H9 (cell line): ENCODE results near the gene IL2. TPM values are rescaled to one million over a fixed set of nuclear protein-coding genes. Genes with fewer than 3 reads are reported as not detected.

Experiments used
- DNase-seq: peaks from one replicate; pipeline ENCODE4 v3.0.0-alpha.2; 2017
- H2AFZ ChIP-seq: one replicate; pipeline ENCODE4 v1.6.1; 2013; ENCODE audit warnings: mild to moderate bottlenecking, low read length, control low read depth, moderate library complexity
- H2AK5ac ChIP-seq: 2 replicates; pipeline ENCODE4 v1.6.1; 2013; ENCODE audit warnings: low read length, control low read depth, mixed read lengths; ENCODE audit not compliant: insufficient read length
- H2BK120ac ChIP-seq: one replicate; pipeline ENCODE4 v1.6.1; 2013; ENCODE audit warnings: low read depth, mild to moderate bottlenecking, low read length, control low read depth, inconsistent platforms; ENCODE audit not compliant: poor library complexity, severe bottlenecking
- H2BK12ac ChIP-seq: 2 replicates; pipeline ENCODE4 v1.6.1; 2013; ENCODE audit warnings: low read length, control low read depth, mixed read lengths, low read depth; ENCODE audit not compliant: insufficient read length
- H2BK15ac ChIP-seq: 2 replicates; pipeline ENCODE4 v1.6.1; 2013; ENCODE audit warnings: low read depth, low read length, control low read depth
- H2BK20ac ChIP-seq: one replicate; pipeline ENCODE4 v1.6.1; 2013; ENCODE audit warnings: low read depth, mild to moderate bottlenecking, low read length, control low read depth, inconsistent platforms; ENCODE audit not compliant: poor library complexity, severe bottlenecking
- H2BK5ac ChIP-seq: 2 replicates; pipeline ENCODE4 v1.6.1; 2013; ENCODE audit warnings: low read length, control low read depth, mixed read lengths; ENCODE audit not compliant: insufficient read length
- H3K14ac ChIP-seq: 2 replicates; pipeline ENCODE4 v1.6.1; 2013; ENCODE audit warnings: low read length, control low read depth; ENCODE audit not compliant: insufficient read depth
- H3K18ac ChIP-seq: 2 replicates; pipeline ENCODE4 v1.6.1; 2013; ENCODE audit warnings: low read depth, mild to moderate bottlenecking, mixed read lengths, low read length, control low read depth; ENCODE audit not compliant: insufficient read length
- H3K23ac ChIP-seq: 2 replicates; pipeline ENCODE4 v1.6.1; 2013; ENCODE audit warnings: low read length, control low read depth, mixed read lengths, low read depth; ENCODE audit not compliant: insufficient read length
- H3K23me2 ChIP-seq: 2 replicates; pipeline ENCODE4 v1.6.1; 2013; ENCODE audit warnings: low read depth, mild to moderate bottlenecking, mixed read lengths, low read length, control low read depth; ENCODE audit not compliant: insufficient read length, poor library complexity, severe bottlenecking
- H3K27ac ChIP-seq: 2 replicates; pipeline ENCODE4 v1.5.1; 2013; ENCODE audit warnings: low read length, control low read depth, mixed read lengths, low read depth; ENCODE audit not compliant: insufficient read length
- H3K27me3 ChIP-seq: 2 replicates; pipeline ENCODE4 v1.6.1; 2013; ENCODE audit warnings: low read length, control low read depth, inconsistent platforms; ENCODE audit not compliant: insufficient read depth
- H3K4ac ChIP-seq: 2 replicates; pipeline ENCODE4 v1.6.1; 2013; ENCODE audit warnings: low read depth, mild to moderate bottlenecking, control low read depth, inconsistent platforms, low read length, moderate library complexity
- H3K4me1 ChIP-seq: 2 replicates; pipeline ENCODE4 v1.6.1; 2013; ENCODE audit warnings: low read length, control low read depth, inconsistent platforms; ENCODE audit not compliant: insufficient read depth
- H3K4me2 ChIP-seq: 2 replicates; pipeline ENCODE4 v1.6.1; 2013; ENCODE audit warnings: low read length, control low read depth, mixed read lengths; ENCODE audit not compliant: insufficient read length, insufficient read depth
- H3K56ac ChIP-seq: 2 replicates; pipeline ENCODE4 v1.6.1; 2013; ENCODE audit warnings: low read depth, mild to moderate bottlenecking, mixed read lengths, low read length, control low read depth; ENCODE audit not compliant: insufficient read length
- H3K79me1 ChIP-seq: 2 replicates; pipeline ENCODE4 v1.6.1; 2013; ENCODE audit warnings: low read depth, mild to moderate bottlenecking, moderate library complexity, low read length, control low read depth, inconsistent platforms; ENCODE audit not compliant: insufficient read depth, poor library complexity, severe bottlenecking
- H3K79me2 ChIP-seq: 2 replicates; pipeline ENCODE4 v1.6.1; 2013; ENCODE audit warnings: low read length, control low read depth, inconsistent platforms; ENCODE audit not compliant: insufficient read depth
- H3K9ac ChIP-seq: 2 replicates; pipeline ENCODE4 v1.6.1; 2013; ENCODE audit warnings: low read length, control low read depth, mixed read lengths; ENCODE audit not compliant: insufficient read length; ENCODE audit errors: extremely low read depth
- H3K9me3 ChIP-seq: one replicate; pipeline ENCODE4 v1.6.1; 2013; ENCODE audit warnings: low read depth, low read length, inconsistent platforms; ENCODE audit not compliant: control insufficient read depth
- H3T11ph ChIP-seq: one replicate; pipeline ENCODE4 v1.6.1; 2013; ENCODE audit warnings: mild to moderate bottlenecking, low read length, control low read depth, inconsistent platforms
- H4K20me1 ChIP-seq: one replicate; pipeline ENCODE4 v1.6.1; 2013; ENCODE audit not compliant: control insufficient read depth, insufficient read length, insufficient read depth
- H4K5ac ChIP-seq: 2 replicates; pipeline ENCODE4 v1.6.1; 2013; ENCODE audit warnings: low read depth, mild to moderate bottlenecking, mixed read lengths, low read length, control low read depth; ENCODE audit not compliant: insufficient read length
- H4K8ac ChIP-seq: replicated peaks from 2 replicates; pipeline ENCODE4 v1.6.1; 2013; ENCODE audit warnings: low read length, control low read depth, mixed read lengths, low read depth; ENCODE audit not compliant: insufficient read length
- H4K91ac ChIP-seq: 2 replicates; pipeline ENCODE4 v1.6.1; 2013; ENCODE audit warnings: low read depth, mild to moderate bottlenecking, moderate library complexity, mixed read lengths, low read length, control low read depth; ENCODE audit not compliant: insufficient read length
- H3K27ac Mint-ChIP-seq, 3 experiments: 2 replicates in 2 of 3; 3 replicates in 1 of 3; pipeline ENCODE4 v1.8.0; 2020 to 2021; ENCODE audit warnings: mixed read lengths in 3 of 3, mild to moderate bottlenecking in 1 of 3, moderate library complexity in 1 of 3
- H3K27me3 Mint-ChIP-seq: 2 replicates; pipeline ENCODE4 v1.8.0; 2021; ENCODE audit warnings: low read depth, mild to moderate bottlenecking, moderate library complexity, mixed read lengths
- H3K36me3 Mint-ChIP-seq, 3 experiments: 2 replicates in 2 of 3; 3 replicates in 1 of 3; pipeline ENCODE4 v1.8.0; 2020 to 2021; ENCODE audit warnings: low read depth in 3 of 3, mixed read lengths in 3 of 3; ENCODE audit not compliant: insufficient read depth in 1 of 3
- H3K4me1 Mint-ChIP-seq, 2 experiments: 2 replicates each; pipeline ENCODE4 v1.8.0; 2020; ENCODE audit warnings: mixed read lengths in 2 of 2
- H3K4me3 Mint-ChIP-seq, 2 experiments: 2 replicates in 1 of 2; 3 replicates in 1 of 2; pipeline ENCODE4 v1.8.0; 2020 to 2021; ENCODE audit warnings: mild to moderate bottlenecking in 2 of 2, mixed read lengths in 2 of 2, moderate library complexity in 1 of 2
- H3K9me3 Mint-ChIP-seq, 2 experiments: 2 replicates in 1 of 2; 3 replicates in 1 of 2; pipeline ENCODE4 v1.8.0; 2020; ENCODE audit warnings: mild to moderate bottlenecking in 2 of 2, mixed read lengths in 2 of 2, moderate library complexity in 1 of 2
- CTCF ChIP-seq: fragments of 200-600 bp; sonication (generic); conservative IDR thresholded peaks from 3 replicates; pipeline ENCODE4 v1.8.0; 2021; ENCODE audit warnings: antibody characterized with exemption, mild to moderate bottlenecking
- WGBS: extraction: QIAGEN DNeasy Blood & Tissue Kit; methylation state at CpG from one replicate; pipeline ENCODE4 v1.1.7; 2013; ENCODE audit warnings: missing lambda C conversion rate, low lambda C conversion rate, mixed read lengths; ENCODE audit not compliant: insufficient read length; ENCODE audit errors: extremely low coverage; 5-methylcytosine and 5-hydroxymethylcytosine counted together
- total RNA-seq: library from RNA; stranded (reverse); gene quantifications from 2 replicates; pipeline ENCODE4 v1.2.1, GENCODE V29; 2021

Gene IL2
- total RNA-seq, 1 experiment from 2014 or later: not detected

- Histone ChIP-seq H2BK15ac (no peak overlapping the region), H2BK120ac (no peak overlapping the region), H2AFZ (no peak overlapping the region), H2BK12ac (no peak overlapping the region), H3K18ac (no peak overlapping the region), H3K4me1 (no peaks in the 10 kb centered on the region), H2AK5ac (no peak overlapping the region), H4K20me1 (no peaks in the 10 kb centered on the region), H3K9me3 (no peaks in the 10 kb centered on the region), H3K23me2 (no peaks in the 10 kb centered on the region), H3T11ph (no peak overlapping the region), H4K5ac (no peak overlapping the region), H4K91ac (no peak overlapping the region), H3K27me3 (no peaks in the 10 kb centered on the region), H2BK20ac (no peak overlapping the region), H3K27ac (no peak overlapping the region), H4K8ac (no peak overlapping the region), H2BK5ac (no peak overlapping the region), H3K79me1 (no peaks in the 10 kb centered on the region), H3K14ac (no peak overlapping the region), H3K4me2 (no peak overlapping the region), H3K23ac (no peak overlapping the region), H3K56ac (no peak overlapping the region), H3K9ac (no peak overlapping the region), H3K4ac (no peak overlapping the region), H3K79me2 (no peaks in the 10 kb centered on the region)
- no peaks in the 10 kb centered on the region for H3K36me3 Mint-ChIP-seq
- H3K4me3 Mint-ChIP-seq: no peak overlapping the region
- peaks cover 0 to 6% of the 10 kb centered on the region in 2 experiments; a peak in 2 of 5 replicates for H3K9me3 Mint-ChIP-seq
- H3K4me1 Mint-ChIP-seq: peaks cover 4% of the 10 kb centered on the region in 2 experiments; a peak in 3 of 4 replicates
- H3K27ac Mint-ChIP-seq: no peak overlapping the region
- no peak for DNase-seq
- no peaks in the 10 kb centered on the region for H3K27me3 Mint-ChIP-seq
- no peak for TF ChIP-seq CTCF
- no CpG with 5 or more reads among the region's 1 CpG for WGBS
These were observed 20.2 kb upstream of the IL2 start for GRCh38 chr4:122476745-122477144.
